NCI-H510A (cell line): Measurements from ENCODE around the gene SPACA6.
"Not testable (repeated sequence)": the region's sequence is repeated elsewhere in the genome, so short reads cannot be mapped to it uniquely, and the experiment has no call there.

Experiments used
- DNase-seq: peaks from one replicate; lab custom pipeline; 2025; lab: John Stamatoyannopoulos, UW

SPACA6 gene, protein sequence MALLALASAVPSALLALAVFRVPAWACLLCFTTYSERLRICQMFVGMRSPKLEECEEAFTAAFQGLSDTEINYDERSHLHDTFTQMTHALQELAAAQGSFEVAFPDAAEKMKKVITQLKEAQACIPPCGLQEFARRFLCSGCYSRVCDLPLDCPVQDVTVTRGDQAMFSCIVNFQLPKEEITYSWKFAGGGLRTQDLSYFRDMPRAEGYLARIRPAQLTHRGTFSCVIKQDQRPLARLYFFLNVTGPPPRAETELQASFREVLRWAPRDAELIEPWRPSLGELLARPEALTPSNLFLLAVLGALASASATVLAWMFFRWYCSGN

DNA sequence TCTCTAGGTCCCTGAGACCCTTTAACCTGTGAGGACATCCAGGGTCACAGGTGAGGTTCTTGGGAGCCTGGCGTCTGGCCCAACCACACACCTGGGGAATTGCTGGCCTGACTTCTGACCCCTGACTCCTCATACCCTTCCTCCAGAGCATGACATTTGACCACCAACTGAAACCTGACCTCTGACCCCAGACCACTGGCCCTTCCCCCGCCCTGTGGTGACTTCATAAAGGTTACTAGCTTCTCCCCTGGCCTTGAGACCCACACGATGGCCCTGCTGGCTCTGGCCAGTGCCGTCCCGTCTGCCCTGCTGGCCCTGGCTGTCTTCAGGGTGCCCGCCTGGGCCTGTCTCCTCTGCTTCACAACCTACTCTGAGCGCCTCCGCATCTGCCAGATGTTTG, at the start of gene SPACA6:
Gene SPACA6, plus strand, starts transcription at position 71 of the 400 bp plus-strand sequence. Its CDS starts 197 bp downstream, at position 268.
- DNase-seq: no peak

DNA sequence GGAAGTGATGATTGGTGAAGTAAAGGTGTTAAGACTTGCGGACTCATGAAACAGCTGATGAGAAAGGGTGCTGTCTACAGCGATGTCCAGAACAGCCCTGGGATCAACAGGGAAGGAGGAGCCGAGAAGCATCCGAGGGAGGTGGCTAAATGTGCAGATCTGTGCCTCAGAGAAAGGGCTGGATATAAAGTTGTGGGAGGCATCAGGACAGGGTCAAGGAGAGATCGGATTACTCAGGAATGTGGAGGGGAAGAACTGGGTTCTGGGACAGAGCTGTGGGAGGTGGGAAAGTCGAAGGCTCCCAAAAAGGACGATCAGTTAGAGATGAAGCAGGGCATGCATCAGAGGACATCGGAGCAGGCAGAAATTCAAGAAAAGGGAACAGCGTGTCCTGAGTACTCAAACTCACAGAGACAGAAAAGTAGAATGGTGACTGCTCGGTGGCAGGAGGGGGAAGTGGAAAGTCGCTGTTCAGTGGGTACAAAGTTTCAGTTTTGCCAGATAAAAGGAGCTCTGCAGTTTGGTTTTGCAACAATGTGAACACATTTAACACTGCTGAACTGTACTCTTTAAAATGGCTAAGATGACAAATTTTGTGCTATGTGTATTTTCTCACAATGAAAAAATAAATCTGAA, 48.4 kb upstream of the SPACA6 start:
- no peak for DNase-seq

DNA sequence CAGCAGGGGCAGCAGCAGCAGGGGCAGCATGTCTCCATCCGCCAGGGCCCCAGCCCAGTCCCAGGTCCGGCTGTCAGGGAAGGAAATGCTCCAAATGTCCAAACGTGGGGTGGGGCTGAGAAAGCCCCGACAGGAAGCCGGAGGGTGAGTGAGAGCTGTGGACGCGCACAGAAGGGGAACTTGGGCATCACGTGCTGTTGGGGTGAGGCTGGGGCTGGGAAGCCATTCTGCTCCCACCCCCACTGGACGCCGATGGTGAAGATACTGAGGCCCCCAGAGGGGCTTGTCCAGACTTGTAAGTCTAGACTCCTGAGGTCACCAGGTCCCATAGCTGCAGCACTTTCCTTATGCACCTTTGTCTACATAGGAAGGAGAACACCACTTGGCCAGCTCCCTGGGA, 46.4 kb upstream of the SPACA6 start, which contains the start of gene SIGLEC14:
Gene SIGLEC14, minus strand, starts transcription at position 96 of the 400 bp plus-strand sequence. Its CDS starts 66 bp downstream, at position 30.
- DNase-seq: not testable (repeated sequence)

DNA sequence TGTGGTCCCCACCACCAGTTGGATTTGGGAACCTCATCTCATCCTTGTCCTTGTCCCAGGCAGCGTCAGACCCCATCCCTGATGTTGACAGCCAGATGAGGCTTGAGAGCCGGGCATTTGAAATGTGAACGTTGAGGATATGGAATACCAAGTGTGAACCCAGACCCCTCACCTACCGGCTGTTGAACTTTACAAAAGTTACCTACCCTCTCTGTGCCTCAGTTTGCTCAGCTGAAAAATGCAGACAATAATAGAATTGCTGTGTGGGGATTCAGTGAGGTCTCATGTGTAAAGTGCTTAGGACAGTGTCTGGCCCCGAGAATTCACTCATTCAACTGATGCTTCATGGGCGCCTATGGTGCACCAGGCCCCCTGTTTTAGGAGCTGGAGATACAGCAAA, 45.8 kb upstream of the SPACA6 start:
- DNase-seq: no peak

DNA sequence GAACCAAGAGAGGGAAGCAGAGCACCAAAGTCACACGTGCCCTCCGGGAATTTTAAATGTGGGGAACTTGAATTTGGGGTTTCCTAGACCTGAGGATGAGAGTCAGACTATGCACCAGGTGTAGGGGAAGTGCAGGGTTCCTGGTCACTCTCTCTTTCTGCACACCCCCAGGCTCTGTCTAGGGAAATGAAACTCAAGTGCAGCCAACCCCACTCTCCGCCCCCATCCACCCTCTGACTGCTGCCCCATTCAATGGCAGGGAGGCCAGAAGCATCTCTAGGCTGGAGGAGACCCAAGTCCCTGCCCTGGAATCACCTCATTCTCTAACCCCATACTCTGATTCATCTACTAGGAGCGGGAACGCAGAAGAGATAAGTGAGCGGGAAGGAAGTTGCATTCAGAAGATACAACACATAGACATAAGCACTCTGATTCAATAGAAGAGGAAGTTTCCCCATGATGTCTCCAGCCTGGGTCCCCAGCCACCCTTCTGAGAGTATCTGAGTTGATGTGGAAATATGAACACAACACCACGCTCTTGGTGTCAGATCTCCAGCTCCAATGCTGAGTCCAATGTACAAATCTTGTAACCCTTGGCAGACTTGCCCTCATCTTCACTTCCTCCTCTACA, 41.8 kb upstream of the SPACA6 start:
- no peak for DNase-seq

DNA sequence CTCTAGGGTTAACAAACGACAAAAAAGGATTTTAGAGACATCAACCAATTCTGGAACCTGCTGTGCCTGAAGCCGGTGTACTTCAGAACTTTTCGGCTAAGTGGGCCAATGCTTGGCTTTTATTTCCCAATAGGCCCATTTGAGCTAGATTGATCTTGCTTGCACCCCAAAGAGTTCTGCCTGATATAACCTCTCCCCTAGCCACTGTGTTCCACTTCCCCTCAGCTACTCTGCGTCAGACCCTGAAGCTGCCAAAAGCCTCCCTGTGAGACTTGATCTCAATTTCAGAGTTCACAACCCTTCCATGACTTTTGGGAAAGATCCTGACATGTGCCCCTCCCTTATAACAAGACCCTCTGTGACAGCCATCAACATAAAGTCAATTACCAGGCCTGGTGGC, 40.9 kb upstream of the SPACA6 start:
- DNase-seq: no peak

DNA sequence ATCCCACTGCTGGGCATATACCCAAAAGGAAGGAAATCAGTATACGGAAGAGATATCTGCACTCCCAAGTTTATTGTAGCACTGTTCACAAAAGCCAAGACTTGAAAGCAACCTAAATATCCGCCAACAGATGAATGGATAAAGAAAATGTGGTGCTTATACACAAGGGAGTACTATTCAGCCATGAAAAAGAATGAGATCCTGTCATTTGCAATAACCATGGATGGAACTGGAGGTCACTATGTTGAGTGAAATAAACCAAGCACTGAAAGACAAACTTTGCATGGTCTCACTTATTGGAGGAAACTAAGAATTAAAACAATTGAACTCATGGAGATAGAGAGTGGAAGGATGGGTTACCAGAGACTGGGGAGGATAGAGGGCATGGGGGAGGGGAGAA, 40.0 kb upstream of the SPACA6 start:
- no peak for DNase-seq

DNA sequence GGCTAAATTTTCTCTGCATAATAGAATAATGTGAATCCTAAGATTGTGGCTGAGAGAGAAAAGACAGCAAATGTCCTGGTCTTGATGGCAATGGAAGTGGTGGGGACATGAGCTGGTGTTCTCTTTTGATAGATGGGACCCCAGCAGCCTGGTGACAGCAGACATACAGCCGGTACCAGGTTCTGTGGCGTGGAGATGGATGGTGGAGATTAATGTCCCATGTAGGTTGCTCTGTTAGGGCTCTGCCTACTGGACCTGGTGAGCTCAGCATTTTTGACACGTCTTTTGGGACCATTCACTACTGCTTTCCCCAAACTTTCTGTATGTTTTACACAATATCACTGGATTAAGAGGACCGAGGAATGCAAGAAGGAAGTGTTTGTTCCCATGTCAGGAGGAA, 38.3 kb upstream of the SPACA6 start:
- no peak for DNase-seq

DNA sequence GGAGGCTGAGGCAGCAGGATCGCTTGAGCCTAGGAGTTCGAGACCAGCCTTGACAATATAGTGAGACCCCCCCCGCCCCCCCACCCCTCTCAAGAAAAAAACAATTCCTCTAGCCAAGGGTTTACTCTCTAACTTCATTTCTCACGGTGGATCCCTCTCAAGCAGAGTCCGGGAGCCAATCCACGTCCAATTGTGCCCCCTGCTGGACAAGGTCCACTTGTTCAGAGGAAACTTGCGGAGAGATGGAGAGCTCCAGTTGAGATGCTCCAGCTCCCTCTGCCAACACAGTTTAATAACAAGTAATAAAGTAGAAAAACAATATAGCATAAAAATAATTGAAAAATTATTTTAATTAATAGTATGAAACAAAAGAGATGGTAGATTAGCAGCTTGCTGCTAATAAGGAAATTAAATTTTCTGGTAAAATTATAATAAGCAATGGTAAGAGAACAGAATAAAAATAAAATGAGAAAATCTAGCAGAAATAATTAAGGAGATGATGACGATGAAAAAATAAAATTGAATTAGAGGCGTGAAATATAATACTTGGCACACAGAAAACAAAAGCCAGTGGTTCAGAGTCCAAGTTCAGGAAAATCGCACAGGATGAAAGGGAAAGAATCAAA, 32.0 kb upstream of the SPACA6 start:
- DNase-seq: peak; percentile 1

DNA sequence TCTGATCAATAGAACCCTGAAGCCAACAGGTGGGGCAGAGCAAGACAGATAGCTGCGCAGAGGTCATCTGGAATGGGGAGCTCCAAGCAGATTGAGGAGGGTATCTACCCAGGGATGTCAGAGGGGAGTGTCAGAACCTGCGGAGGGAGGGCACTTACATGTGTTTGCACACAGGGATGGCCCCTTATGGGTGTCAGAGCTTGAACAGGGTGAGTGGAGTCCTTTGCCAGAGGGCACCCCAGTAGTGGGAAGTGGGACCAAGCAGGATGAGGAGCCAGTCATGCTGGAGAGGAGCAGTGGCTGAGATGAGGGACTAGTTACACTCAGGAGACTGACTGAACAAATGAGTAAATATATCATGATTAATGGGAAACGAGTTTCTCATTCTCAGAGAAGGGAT, 29.5 kb upstream of the SPACA6 start:
- no peak for DNase-seq

DNA sequence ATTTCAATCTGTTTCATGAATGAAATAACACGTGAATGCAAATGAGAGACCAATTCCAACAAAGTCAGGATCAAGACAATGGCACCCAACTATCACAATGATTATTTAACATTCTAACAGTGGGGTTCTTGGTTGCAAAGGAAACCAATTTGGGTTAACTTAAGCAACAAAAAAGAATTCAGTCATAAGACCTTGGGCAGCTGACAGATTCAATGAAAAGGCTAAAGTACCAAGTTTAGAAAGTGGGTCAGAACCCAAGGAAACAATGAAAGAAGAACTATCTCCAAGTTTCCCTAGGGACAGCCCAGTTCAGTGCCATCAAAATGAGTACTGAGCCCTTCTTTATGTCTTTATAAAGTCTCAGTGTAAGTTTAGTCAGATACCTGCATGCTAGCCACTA, 29.0 kb upstream of the SPACA6 start:
- DNase-seq: no peak

DNA sequence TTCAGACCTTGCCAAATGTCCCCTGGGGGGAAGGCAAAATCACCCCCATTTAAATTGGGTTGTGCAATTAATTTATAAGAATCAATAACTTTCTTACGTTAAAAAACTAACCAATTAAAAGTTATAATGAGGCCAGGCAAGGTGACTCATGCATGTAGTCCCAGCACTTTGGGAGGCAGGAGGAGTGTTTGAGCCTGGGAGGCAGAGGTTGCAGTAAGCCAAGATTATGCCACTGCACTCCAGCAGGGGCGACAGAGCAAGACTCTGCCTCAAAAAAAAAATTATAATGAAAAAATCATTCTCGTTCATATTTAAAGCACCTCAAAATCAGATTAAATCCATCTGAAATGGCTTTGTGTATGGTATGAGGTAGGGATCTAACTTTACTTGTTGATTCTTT, 28.1 kb upstream of the SPACA6 start:
- DNase-seq: no peak

DNA sequence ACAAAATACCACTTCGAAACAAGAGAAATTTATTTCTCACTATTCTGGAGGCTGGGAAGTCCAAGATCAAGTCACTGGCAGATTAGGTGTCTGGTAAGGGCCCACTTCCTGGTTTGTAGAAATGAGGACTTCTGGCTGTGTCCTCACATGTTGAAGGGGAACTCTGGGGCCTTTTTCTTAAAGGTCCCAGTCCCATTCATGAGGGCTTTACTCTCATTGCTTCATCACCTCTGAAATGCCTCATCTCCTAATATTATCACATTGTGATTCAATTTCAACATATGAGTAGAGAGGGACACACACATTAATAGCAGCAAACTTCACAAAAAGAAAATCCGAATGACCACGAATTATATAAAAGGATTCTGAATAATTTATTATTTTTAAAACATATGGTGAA, 24.9 kb upstream of the SPACA6 start:
- DNase-seq: no peak

DNA sequence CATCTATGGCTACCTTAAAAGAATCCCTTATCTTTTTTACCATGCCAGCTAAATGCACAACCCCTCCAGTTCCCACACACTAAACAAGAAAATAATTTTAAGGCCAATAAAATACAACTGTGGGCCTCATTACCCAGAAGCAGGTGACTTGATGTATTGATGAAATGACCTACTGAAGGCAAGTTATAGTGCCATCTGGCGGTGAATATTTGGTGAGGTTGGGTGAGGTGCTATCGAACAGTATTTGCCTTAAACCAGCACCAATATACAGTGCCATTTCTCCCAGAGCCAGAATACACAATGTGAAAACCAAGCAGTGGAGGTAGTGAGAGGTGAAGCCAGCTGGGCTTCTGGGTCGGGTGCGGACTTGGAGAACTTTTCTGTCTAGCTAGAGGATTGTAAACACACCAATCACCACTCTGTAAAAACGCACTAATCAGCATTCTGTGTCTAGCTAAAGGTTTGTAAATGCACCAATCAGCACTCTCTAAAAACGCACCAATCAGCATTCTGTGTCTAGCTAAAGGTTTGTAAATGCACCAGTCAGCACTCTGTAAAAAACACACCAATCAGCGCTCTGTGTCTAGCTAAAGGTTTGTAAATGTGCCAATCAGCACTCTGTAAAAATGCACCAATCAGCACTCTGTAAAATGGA, 17.1 kb upstream of the SPACA6 start:
- DNase-seq: not testable (repeated sequence)

DNA sequence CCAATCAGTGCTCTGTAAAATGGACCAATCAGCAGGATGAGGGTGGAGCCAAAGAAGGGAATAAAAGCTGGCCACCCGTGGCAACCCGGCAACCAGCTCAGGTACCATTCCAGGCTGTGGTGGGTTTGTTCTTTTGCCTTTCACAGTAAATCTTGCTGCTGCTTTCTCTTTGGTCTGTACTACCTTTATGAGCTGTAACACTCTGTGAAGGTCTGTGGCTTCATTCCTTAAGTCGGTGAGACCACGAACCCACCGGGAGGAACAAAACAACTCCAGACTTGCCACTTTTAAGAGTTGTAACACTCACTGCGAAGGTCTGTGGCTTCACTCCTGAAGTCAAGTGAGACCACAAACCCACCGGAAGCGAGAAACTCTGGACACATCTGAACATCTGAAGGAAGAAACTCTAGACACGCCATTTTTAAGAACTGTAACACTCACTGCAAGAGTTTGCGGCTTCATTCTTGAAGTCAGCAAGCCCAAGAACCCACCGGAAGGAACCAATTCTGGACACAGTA, 16.5 kb upstream of the SPACA6 start:
- no peak for DNase-seq

DNA sequence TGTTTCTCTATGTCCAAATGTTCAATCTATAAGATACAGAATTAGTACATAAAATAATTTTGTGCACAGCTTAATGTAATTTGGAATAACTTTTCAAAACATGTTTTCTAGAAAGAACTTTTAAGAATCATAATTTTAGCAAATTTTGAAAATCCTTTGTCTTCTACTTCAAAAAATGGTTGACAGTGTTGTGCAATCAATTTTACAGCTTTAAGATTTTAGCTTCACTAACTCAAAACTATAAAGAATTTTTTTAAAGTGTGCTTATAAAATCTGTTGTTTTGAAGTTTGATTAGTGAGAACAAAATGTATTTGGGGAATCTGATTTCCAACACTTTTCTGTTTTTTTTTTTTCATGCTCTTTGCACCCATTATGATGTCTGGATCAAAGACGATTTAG, 12.7 kb upstream of the SPACA6 start:
- no peak for DNase-seq

DNA sequence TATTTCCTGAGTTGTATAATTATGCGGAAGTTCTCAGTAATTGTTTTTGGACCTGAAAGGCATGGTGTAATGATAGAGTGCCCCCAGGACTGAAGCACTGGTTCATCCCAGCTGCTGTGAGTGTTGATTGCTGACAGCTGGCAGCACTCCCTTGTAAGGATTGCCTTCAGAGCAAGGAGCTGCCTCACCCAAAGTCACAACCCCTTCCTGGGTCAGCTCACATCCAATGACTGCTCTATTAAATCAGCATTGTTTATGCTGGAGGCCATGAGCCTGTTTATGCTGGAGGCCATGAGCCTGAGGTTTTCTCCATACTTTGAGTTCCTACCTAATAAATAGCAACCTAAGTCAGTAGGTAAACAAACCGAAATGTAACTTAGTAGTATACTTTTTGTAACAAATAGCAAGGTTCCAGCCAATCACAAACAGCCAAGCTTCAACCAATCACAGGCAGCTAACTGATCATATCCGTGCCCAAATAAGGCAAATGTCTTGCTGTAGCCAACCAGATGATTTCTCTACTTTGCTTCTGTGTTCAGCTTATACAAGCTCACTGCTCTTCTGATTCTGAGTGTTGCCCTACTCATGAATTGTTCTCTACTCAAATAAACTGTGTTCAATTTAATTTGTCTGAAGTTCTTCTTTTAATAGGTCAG, 11.7 kb upstream of the SPACA6 start:
- no peak for DNase-seq

DNA sequence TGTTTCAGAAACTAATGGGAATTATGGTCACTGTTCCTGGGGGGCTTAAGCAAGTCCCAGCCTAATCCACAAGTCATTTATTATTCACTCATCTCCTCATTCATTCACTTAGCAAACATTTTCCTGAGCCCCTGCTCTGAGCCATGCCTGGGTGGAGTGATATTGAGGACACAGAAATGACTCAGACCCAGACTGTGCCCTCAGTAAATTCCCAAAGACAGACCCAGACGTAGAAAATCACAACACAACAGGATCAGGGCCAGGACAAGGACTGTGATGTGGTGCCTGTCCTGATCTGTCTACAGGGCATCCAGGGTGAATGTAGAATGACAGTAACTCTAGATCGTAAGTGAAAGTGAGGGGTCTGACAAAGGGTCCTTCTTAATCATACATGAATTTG, 7.0 kb upstream of the SPACA6 start:
- DNase-seq: no peak

DNA sequence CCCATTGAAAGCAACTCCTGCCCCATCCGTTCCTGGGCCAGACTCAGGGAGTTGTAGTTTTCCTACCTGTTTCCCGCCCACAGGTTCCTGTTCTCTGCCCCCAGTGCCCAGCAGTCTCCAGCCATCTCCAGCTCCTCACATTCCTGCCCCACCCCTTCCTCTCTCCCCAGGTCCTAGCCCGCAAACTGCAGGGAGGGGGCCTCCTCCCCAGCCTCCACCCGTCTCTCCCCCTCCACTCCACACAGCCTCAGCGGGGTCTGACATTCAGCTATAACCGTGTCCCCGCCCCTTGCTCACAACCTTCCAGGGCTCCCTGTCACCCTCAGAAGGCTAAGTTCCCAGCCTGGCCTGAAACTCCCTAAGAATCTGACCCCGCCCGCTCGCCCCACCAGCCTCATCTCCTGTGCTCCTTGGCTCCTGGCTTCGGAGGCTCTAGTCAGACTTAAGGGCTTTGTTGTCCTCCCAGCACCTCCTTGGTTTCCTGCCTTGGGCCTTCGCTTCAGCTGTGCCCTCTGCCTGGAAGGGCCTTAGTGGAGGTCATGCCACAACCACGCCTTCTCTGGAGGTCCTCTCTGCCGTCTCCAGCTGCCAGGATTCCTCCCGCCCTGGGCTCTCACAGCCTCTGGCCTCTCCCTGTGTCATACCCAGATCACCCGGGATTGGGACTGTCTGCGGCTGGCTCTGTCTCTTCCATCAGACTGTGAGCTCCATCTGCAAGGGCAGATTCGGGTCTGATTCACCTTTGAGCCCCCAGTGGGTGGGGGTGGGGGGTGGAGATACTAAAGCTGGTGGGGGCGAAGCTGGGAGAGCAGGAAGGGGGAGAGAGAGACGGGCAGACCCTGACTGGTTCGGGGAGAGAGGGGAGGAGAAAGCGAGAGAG, 5.1 kb upstream of the SPACA6 start:
- peak; percentile 36 for DNase-seq
